HTERT RPE-1 (cell line): Measurements from ENCODE around the gene GOPC.
"Not testable (repeated sequence)": the region's sequence is repeated elsewhere in the genome, so short reads cannot be mapped to it uniquely, and the experiment has no call there.

Source experiments
- in situ Hi-C: fragments of 300-500 bp; cut with MboI; formaldehyde crosslinking; loops from 4 replicates; pipeline ENCODE4 v1.14.3; 2020; ENCODE audit warnings: low sequenced_read_pairs

GOPC gene

GRCh38 chr6:117518870-117519269, 83.4 kb downstream of the GOPC start:
- in situ Hi-C loops: no loop called here

- in situ Hi-C loops: not testable (repeated sequence)
These were observed 84.3 kb downstream of the GOPC start for GRCh38 chr6:117517995-117518394.

GRCh38 chr6:117515326-117515725, 87.0 kb downstream of the GOPC start:
- in situ Hi-C loops: no loop called here

GRCh38 chr6:117514655-117515054, 87.7 kb downstream of the GOPC start:
- in situ Hi-C loops: no loop called here

- in situ Hi-C loops: no loop called here
These were observed 88.4 kb downstream of the GOPC start for GRCh38 chr6:117513778-117514365.

- in situ Hi-C loops: no loop called here
These were observed 89.2 kb downstream of the GOPC start for GRCh38 chr6:117512987-117513573.

- in situ Hi-C loops: no loop called here
These were observed 90.1 kb downstream of the GOPC start for GRCh38 chr6:117512056-117512828.
